Natural killer cell (primary cell): Measurements from ENCODE around the gene MON1A. TPM values are rescaled to one million over a fixed set of nuclear protein-coding genes. Genes with fewer than 3 reads are reported as not detected.
A peak's percentile ranks its signal among the peaks of the same experiment; 100 is the strongest.
"Not testable (repeated sequence)": the region's sequence is repeated elsewhere in the genome, so short reads cannot be mapped to it uniquely, and the experiment has no call there.

ENCODE experiments used
- ATAC-seq, 3 donors: fragments of 150-1000 bp in 2 of 3; fragments of 200-7000 bp in 1 of 3; cut with Tn5 transposase; 1 replicate in 1 of 3; 2 replicates in 2 of 3; pipeline ENCODE4 v1.10.0; 2021; ENCODE audit warnings: mild to moderate bottlenecking in 2 of 3, moderate library complexity in 2 of 3
- DNase-seq, 2 donors: peaks; one replicate each; pipeline versions ENCODE4 v3.0.0 to v3.0.0-alpha.2; 2013 to 2021; ENCODE audit warnings: mixed read lengths in 1 of 2
- H3K27ac ChIP-seq: one replicate; pipeline ENCODE4 v1.5.1; 2013; ENCODE audit warnings: mild to moderate bottlenecking, low read length
- H3K27me3 ChIP-seq: one replicate; pipeline ENCODE4 v1.6.1; 2013; ENCODE audit warnings: low read length; ENCODE audit not compliant: control insufficient read depth, insufficient read depth
- H3K36me3 ChIP-seq: one replicate; pipeline ENCODE4 v1.6.1; 2013; ENCODE audit warnings: low read length; ENCODE audit not compliant: control insufficient read depth, insufficient read depth
- H3K4me1 ChIP-seq: one replicate; pipeline ENCODE4 v1.6.1; 2013; ENCODE audit warnings: low read length; ENCODE audit not compliant: control insufficient read depth, insufficient read depth
- H3K4me3 ChIP-seq: one replicate; pipeline ENCODE4 v1.5.1; 2013; ENCODE audit warnings: low read length
- H3K9me3 ChIP-seq: one replicate; pipeline ENCODE4 v1.6.1; 2013; ENCODE audit warnings: low read length; ENCODE audit not compliant: control insufficient read depth, insufficient read depth
- H3K27ac Mint-ChIP-seq, 2 donors: one replicate each; pipeline ENCODE4 v1.8.0; 2022; ENCODE audit warnings: mild to moderate bottlenecking in 2 of 2, mixed read lengths in 2 of 2, moderate library complexity in 1 of 2
- H3K27me3 Mint-ChIP-seq, 2 donors: one replicate each; pipeline ENCODE4 v1.8.0; 2022; ENCODE audit warnings: low read depth in 2 of 2, mixed read lengths in 2 of 2
- H3K36me3 Mint-ChIP-seq: one replicate; pipeline ENCODE4 v1.8.0; 2022; ENCODE audit warnings: mixed read lengths
- H3K4me1 Mint-ChIP-seq, 2 donors: one replicate each; pipeline ENCODE4 v1.8.0; 2022; ENCODE audit warnings: mixed read lengths in 2 of 2
- H3K4me3 Mint-ChIP-seq: one replicate; pipeline ENCODE4 v1.8.0; 2022; ENCODE audit warnings: mild to moderate bottlenecking, moderate library complexity, mixed read lengths
- H3K9me3 Mint-ChIP-seq, 2 donors: one replicate each; pipeline ENCODE4 v1.8.0; 2022; ENCODE audit warnings: mixed read lengths in 2 of 2
- CTCF ChIP-seq: fragments of 200-600 bp; IDR thresholded peaks from one replicate; pipeline ENCODE4 v1.8.0; 2022; ENCODE audit warnings: antibody characterized with exemption
- WGBS: methylation state at CpG from one replicate; pipeline ENCODE4 v1.1.7; 2013; ENCODE audit warnings: missing lambda C conversion rate; ENCODE audit not compliant: insufficient coverage; 5-methylcytosine and 5-hydroxymethylcytosine counted together
- intact Hi-C: fragments of 100-400 bp; cut with micrococcal nuclease; formaldehyde crosslinking; loops from one replicate; pipeline ENCODE4 v1.14.2; 2022
- total RNA-seq, 4 donors: library from RNA; stranded (reverse); fragments of 120-200 nt in 1 of 4; gene quantifications; one replicate each; pipeline versions ENCODE4 v1.2.3 to v1.2.4, GENCODE V29; 2013 to 2022

The MON1A gene
- total RNA-seq, 3 donors from 2014 or later (not counting 1 experiment from before 2014, with no cell fraction given): 3.7 to 8.1 (median 7.9) TPM

- Mint-ChIP-seq H3K9me3 (no peaks in the 10 kb centered on the region), H3K4me3 (peak overlapping the region; percentile 21), H3K4me1 (peaks cover 11 to 26% of the 10 kb centered on the region in 2 donors), H3K27ac (peak overlapping the region in 1 of 2 donors; percentile 71), H3K27me3 (no peaks in the 10 kb centered on the region), H3K36me3 (no peaks in the 10 kb centered on the region)
- H3K27me3 ChIP-seq: no peaks in the 10 kb centered on the region
- peak; percentile 47 for TF ChIP-seq CTCF
- H3K36me3 ChIP-seq: peaks cover 10% of the 10 kb centered on the region
- ATAC-seq (peak in 2 of 3 donors; percentile 30 to 38), DNase-seq (peak; percentile 28 to 72)
- intact Hi-C loops: loop anchor here (2.0 to 5.0 kb wide), 2 partner anchors 69 to 103 kb away; partner anchors contain the start of gene INKA1
- 27% methylated on average over 13 of the region's 15 CpGs for WGBS
- H3K4me1 ChIP-seq: peaks cover 36% of the 10 kb centered on the region
- H3K4me3 ChIP-seq: no peak overlapping the region
- H3K9me3 ChIP-seq: no peaks in the 10 kb centered on the region
- no peak overlapping the region for H3K27ac ChIP-seq
Observed at GRCh38 chr3:49906073-49906743, 23.4 kb downstream of the MON1A start.

GRCh38 chr3:49904448-49904847 is 25.2 kb downstream of the MON1A start:
- H3K36me3 ChIP-seq, H3K9me3 ChIP-seq, H3K4me3 ChIP-seq, H3K27me3 Mint-ChIP-seq, H3K27me3 ChIP-seq, H3K27ac ChIP-seq, H3K36me3 Mint-ChIP-seq, H3K9me3 Mint-ChIP-seq, ATAC-seq, DNase-seq: not testable (repeated sequence)
- Mint-ChIP-seq H3K4me3 (peak overlapping the region; percentile 84), H3K4me1 (peaks cover 11 to 26% of the 10 kb centered on the region in 2 donors), H3K27ac (peak overlapping the region; percentile 67 to 81)
- WGBS: 92% methylated on average over 13 of the region's 13 CpGs
- intact Hi-C loops: loop anchor here (1.0 kb wide), 1 partner anchor 48 kb away; the partner anchor contains the start of gene TRAIP
- H3K4me1 ChIP-seq: peaks cover 36% of the 10 kb centered on the region

GRCh38 chr3:49903451-49904424 is 25.9 kb downstream of the MON1A start, which contains the start of gene MST1R:
MST1R (minus strand) TSS chr3:49903873; CDS start chr3:49903609, 264 bp downstream.
- intact Hi-C loops: loop anchor here (1.0 kb wide), 1 partner anchor 47 kb away; the partner anchor contains the start of gene TRAIP
- peak within 1 kb of the TSS; percentile 54 for H3K4me3 ChIP-seq
- Mint-ChIP-seq H3K27ac (peak within 1 kb of the TSS; percentile 67 to 81), H3K36me3 (no peaks in the 10 kb centered on the region), H3K9me3 (no peaks in the 10 kb centered on the region), H3K27me3 (no peaks in the 10 kb centered on the region), H3K4me1 (peaks cover 11 to 26% of the 10 kb centered on the region in 2 donors), H3K4me3 (peak within 1 kb of the TSS; percentile 84)
- H3K9me3 ChIP-seq: no peaks in the 10 kb centered on the region
- peak; percentile 93 to 96 (median 96) for ATAC-seq
- 41% methylated on average over 61 of the region's 65 CpGs for WGBS
- H3K36me3 ChIP-seq: no peaks in the 10 kb centered on the region
- peak; percentile 77 to 90 for DNase-seq
- no peaks in the 10 kb centered on the region for H3K27me3 ChIP-seq
- H3K27ac ChIP-seq: peak within 1 kb of the TSS; percentile 50
- peaks cover 36% of the 10 kb centered on the region for H3K4me1 ChIP-seq
- TF ChIP-seq CTCF: no peak
